ENCODE data around the gene SRP19.

Gene SRP19

DNA sequence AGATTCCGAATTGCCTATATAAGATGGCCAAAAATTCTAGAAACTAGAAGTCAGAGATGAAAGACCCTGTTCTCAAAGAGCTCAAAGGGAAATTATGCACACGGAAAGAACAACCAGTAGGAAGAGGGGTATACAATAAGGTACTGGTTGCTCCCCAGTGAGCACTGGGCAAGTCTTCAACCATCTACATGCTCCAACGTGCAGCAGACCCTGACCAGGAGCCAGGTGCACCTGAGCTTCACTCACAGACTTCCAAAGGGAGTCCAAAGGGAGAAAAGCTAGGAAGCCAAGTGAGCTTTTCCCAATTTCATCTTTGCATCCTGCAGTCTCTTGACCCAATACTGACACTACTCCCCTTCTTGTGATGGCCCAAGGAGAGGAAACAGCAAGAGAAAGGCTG, 57.0 kb downstream of the SRP19 start:
- Histone ChIP-seq H3K79me2 (ENCODE audit: control insufficient read depth, insufficient read depth, low read length, unreplicated experiment) (peaks cover 62% of the 10 kb centered on the region), H2AFZ (ENCODE audit: low read length, unreplicated experiment) (no peak overlapping the region), H3K27ac (ENCODE audit: low read depth, low read length) (no peak overlapping the region), H3K4me1 (ENCODE audit: control insufficient read depth, insufficient read depth, low read length, unreplicated experiment) (peaks cover 52% of the 10 kb centered on the region), H3K27me3 (ENCODE audit: insufficient read depth, low read length) (no peaks in the 10 kb centered on the region), H3K4me3 (ENCODE audit: low read depth, low read length) (no peak overlapping the region), H3K36me3 (ENCODE audit: insufficient read depth, low read length) (peaks cover 14% of the 10 kb centered on the region)

DNA sequence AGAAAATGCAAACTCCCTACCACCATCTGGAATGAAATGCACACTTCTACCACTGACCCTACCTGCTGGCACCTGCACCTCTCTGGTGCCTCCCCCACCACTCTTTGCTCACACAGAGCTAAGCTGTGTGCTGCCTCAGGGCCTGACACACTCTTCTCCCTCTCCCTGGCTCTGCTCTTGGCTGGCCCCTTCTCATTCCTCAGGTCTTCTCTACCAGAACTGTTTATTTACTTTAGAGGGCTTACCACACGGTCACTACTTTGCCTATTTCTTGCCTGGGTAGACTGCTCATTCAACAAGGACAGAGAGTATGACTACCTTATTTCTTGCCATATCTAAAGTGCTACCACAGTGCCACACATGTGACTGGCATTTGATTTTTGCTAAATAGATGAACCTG, 57.6 kb downstream of the SRP19 start:
- Histone ChIP-seq H3K4me3 (ENCODE audit: low read depth, low read length) (no peak overlapping the region), H3K36me3 (ENCODE audit: insufficient read depth, low read length) (peaks cover 14% of the 10 kb centered on the region), H3K4me1 (ENCODE audit: control insufficient read depth, insufficient read depth, low read length, unreplicated experiment) (peaks cover 50% of the 10 kb centered on the region), H3K27ac (ENCODE audit: low read depth, low read length) (no peak overlapping the region), H3K79me2 (ENCODE audit: control insufficient read depth, insufficient read depth, low read length, unreplicated experiment) (peaks cover 62% of the 10 kb centered on the region), H3K27me3 (ENCODE audit: insufficient read depth, low read length) (no peaks in the 10 kb centered on the region), H2AFZ (ENCODE audit: low read length, unreplicated experiment) (no peak overlapping the region)
